GM12873 (cell line): Measurements from ENCODE around the gene CTU2.

ENCODE experiments used
- CTCF ChIP-seq: IDR thresholded peaks from 2 replicates; pipeline ENCODE4 v1.5.1; 2012; ENCODE audit warnings: low read depth, mild to moderate bottlenecking, moderate library complexity, low read length, control low read depth; ENCODE audit not compliant: insufficient read depth; ENCODE audit errors: missing control alignments

Gene CTU2

GRCh38 chr16:88705801-88706228 is 488 bp upstream of the CTU2 start:
- TF ChIP-seq CTCF: no peak

GRCh38 chr16:88706965-88707826 is 893 bp downstream of the CTU2 start:
- no peak for TF ChIP-seq CTCF

- no peak for TF ChIP-seq CTCF
Observed at GRCh38 chr16:88710556-88710955, 4.3 kb downstream of the CTU2 start.

- no peak for TF ChIP-seq CTCF
Observed at GRCh38 chr16:88711750-88712340, 5.5 kb downstream of the CTU2 start.

- no peak for TF ChIP-seq CTCF
Observed at GRCh38 chr16:88712362-88712979, 6.2 kb downstream of the CTU2 start.

GRCh38 chr16:88713054-88713453 is 6.8 kb downstream of the CTU2 start:
- no peak for TF ChIP-seq CTCF
